ENCODE results near the gene JRKL.
A peak's percentile ranks its signal among the peaks of the same experiment; 100 is the strongest.

JRKL gene

GRCh38 chr11:96389720-96390487 is at the start of gene JRKL, which contains the start of gene CCDC82:
TSS of gene JRKL (plus strand) at chr11:96390013. CDS start at chr11:96390650, 637 bp downstream.
TSS of gene CCDC82 (minus strand) at chr11:96389912. CDS start at chr11:96384747, 5,165 bp downstream.
- DNase-seq: peak; percentile 94 to 98 (median 96)

- no peak for DNase-seq
Observed at GRCh38 chr11:96340555-96340885, 49.3 kb upstream of the JRKL start.

GRCh38 chr11:96341211-96342013 is 48.4 kb upstream of the JRKL start:
- DNase-seq: peak; percentile 51 to 72 (median 64)

- peak in 2 of 6 experiments; percentile 34 to 40 for DNase-seq
Observed at GRCh38 chr11:96342014-96342960, 47.5 kb upstream of the JRKL start.

- DNase-seq: peak; percentile 80 to 90 (median 87)
Observed at GRCh38 chr11:96342961-96343711, 46.7 kb upstream of the JRKL start, which contains the start of gene MAML2. TSS of gene MAML2 (minus strand) at chr11:96343195. CDS start at chr11:96341895, 1,300 bp downstream.

- DNase-seq: no peak
Observed at GRCh38 chr11:96356848-96357247, 33.0 kb upstream of the JRKL start.

GRCh38 chr11:96357794-96358193 is 32.0 kb upstream of the JRKL start:
- no peak for DNase-seq

- DNase-seq: no peak
Observed at GRCh38 chr11:96358321-96358720, 31.5 kb upstream of the JRKL start.

- no peak for DNase-seq
Observed at GRCh38 chr11:96361778-96362177, 28.0 kb upstream of the JRKL start.

- no peak for DNase-seq
Observed at GRCh38 chr11:96365493-96365892, 24.3 kb upstream of the JRKL start.

- no peak for DNase-seq
Observed at GRCh38 chr11:96366024-96366423, 23.8 kb upstream of the JRKL start.

GRCh38 chr11:96367342-96367741 is 22.5 kb upstream of the JRKL start:
- no peak for DNase-seq

GRCh38 chr11:96373826-96374225 is 16.0 kb upstream of the JRKL start:
- DNase-seq: no peak

- no peak for DNase-seq
Observed at GRCh38 chr11:96376796-96377195, 13.0 kb upstream of the JRKL start.

- DNase-seq: peak in 2 of 6 experiments; percentile 7 to 8
Observed at GRCh38 chr11:96384156-96384555, 5.7 kb upstream of the JRKL start.

- DNase-seq: no peak
Observed at GRCh38 chr11:96385187-96385586, 4.6 kb upstream of the JRKL start.

GRCh38 chr11:96388891-96389719 is 708 bp upstream of the JRKL start:
- peak in 2 of 6 experiments; percentile 77 to 87 for DNase-seq

- DNase-seq: peak in 1 of 6 experiments; percentile 32
Observed at GRCh38 chr11:96390488-96390792, 627 bp downstream of the JRKL start.

GRCh38 chr11:96391698-96392307 is 2.0 kb downstream of the JRKL start:
- no peak for DNase-seq

GRCh38 chr11:96393753-96394348 is 4.0 kb downstream of the JRKL start:
- DNase-seq: peak in 2 of 6 experiments; percentile 2 to 21
